ENCODE results near the gene ABCA8.

The ABCA8 gene

GRCh38 chr17:68943123-68943811 lies 11.9 kb downstream of the ABCA8 start:
- DNase-seq = no peak

DNA sequence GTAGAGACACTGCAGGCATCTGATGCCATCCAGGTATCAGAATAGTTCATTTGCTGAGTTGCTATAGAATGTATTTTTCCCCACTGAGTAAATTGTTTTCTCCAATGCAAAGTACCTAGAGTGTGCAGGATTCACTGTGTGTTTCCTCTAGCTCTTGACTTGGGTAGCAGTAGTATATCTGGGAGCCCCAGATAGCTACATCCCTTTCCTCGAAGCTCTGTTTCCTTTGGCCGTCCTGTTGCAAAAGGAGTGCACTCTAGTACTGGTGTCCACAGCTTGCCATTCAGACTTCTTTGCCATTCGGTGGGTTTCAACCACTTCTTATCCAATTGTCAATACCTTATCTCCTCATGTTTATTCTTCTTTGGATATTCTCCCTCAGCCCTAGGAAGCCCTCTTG lies 12.8 kb downstream of the ABCA8 start:
- no peak for DNase-seq

GRCh38 chr17:68941761-68942160 lies 13.4 kb downstream of the ABCA8 start:
- DNase-seq = no peak

DNA sequence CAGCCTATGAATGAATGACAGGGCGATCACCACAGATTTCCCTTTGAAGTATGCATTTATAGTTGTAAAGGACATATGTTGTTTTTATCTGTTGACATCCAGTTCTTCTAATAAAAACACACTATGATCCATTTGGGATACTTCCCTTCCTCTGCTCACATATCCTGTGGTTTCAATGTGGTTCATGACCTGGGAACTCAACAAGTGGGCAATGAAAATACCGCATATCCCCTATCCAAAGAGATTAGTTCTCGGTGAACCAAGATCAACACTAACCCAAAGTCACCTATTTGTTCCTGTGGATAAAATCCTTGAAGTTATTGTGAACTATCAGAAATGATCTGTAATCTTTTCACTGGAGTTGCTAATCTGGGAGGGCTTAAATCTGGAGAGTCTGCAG lies 16.0 kb downstream of the ABCA8 start:
- no peak for DNase-seq

- no peak for DNase-seq
Observed at GRCh38 chr17:68937890-68938514, 17.2 kb downstream of the ABCA8 start.

DNA sequence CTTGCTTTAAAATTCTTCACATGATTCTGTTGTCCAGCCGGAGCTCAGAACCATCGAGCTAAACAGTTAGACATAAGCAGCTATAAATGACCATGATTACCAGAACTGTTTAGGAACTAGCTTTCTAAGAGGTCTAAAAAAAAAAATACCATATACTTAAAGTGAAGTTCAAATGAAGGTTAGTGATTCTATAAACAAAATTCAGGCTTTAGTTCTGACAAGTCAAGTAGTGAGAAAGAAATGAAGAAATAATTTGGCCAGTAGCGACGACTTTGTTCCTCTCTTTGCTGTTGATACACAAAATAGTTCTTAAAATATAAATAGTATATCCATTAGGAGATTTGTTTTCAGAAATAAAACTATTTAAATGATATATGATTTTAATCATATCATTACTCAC lies 27.7 kb downstream of the ABCA8 start:
- no peak for DNase-seq

- no peak for DNase-seq
Observed at GRCh38 chr17:68924793-68925720, 30.1 kb downstream of the ABCA8 start.

GRCh38 chr17:68910789-68911431 lies 44.3 kb downstream of the ABCA8 start:
- DNase-seq = no peak

DNA sequence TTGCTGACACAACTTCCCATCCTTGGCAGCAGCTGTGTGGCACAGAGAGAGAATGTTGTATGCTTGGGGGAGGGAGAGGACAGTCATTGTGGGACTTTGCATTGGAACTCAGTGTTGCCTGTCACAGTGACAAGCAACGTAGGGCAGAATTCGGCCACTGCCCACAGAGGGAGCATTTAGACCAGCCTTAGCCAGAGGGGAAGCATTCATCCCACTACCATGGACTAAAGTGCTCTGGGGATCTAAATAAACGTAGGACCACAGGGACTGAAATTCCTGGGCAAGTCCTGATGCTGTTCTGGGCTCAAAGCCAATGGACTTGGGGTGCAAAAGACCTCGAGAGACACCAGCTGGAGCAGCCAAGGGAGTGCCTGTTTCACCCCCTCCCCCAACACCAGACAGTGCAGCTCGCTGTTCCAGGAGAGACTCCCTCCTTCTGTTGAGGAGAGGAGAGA lies 44.9 kb downstream of the ABCA8 start:
- no peak for DNase-seq

DNA sequence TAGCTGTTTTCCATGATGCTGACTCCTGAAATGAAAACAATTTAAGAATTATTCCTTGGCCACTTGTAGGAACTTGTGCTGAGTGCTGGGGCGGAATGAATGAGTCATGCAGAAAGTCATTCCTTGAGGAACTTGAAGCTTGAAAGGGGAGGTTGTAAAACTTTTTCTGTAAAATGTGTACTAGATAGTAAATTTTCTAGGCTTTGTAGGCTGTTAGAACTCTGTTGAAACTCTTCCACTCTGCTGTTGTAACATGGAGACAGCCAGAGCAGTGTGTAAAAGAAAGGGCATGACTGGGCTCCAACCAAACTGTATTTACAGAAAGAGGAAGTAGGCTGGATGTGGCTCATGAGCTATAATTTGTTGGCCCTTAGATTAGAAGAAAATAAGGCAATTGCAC lies 46.1 kb downstream of the ABCA8 start:
- DNase-seq = peak; percentile 37

GRCh38 chr17:68908045-68908444 lies 47.1 kb downstream of the ABCA8 start:
- no peak for DNase-seq

DNA sequence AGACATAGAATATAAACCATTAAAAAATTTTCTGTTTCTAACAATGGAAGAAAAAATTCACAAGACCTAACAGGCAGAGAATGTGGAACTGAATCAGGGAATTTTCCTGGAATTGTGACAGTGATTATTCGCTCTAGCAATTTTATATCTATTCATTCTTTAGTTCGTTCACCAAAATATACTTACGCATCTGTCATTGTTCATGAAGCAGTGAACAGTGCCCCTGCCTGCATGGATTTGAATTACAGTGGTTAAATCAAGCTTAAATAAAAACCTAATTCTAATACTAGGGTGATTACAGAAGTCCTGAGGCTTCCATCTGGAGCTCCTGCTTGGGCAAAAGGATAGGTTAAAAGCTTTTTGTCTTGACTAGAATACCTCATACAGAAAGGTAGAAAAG lies 48.6 kb downstream of the ABCA8 start:
- no peak for DNase-seq

DNA sequence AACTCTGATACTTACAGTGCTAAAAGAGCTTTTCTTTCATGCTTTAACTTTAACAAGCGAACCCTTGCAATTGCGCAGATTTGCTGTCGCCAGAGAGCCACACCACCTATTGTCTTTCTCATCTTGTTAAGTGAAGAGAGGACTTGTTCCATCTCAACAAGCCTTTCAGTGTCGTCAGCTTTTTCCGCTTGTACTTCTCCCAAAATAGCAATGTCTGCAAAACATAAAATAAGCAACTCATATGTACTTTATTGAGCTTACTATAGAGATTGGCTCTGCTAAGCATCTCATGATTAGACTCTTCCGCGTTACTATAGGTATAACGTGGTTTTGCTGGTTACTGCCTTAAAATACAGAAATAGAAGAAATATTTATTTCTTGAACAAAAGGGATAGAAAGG lies 51.9 kb downstream of the ABCA8 start:
- DNase-seq = no peak

- no peak for DNase-seq
Observed at GRCh38 chr17:68897557-68897956, 57.6 kb downstream of the ABCA8 start.

GRCh38 chr17:68892658-68893057 lies 62.5 kb downstream of the ABCA8 start:
- DNase-seq = no peak

- DNase-seq = no peak
Observed at GRCh38 chr17:68892193-68892592, 63.0 kb downstream of the ABCA8 start.

- DNase-seq = no peak
Observed at GRCh38 chr17:68886401-68886800, 68.8 kb downstream of the ABCA8 start.

DNA sequence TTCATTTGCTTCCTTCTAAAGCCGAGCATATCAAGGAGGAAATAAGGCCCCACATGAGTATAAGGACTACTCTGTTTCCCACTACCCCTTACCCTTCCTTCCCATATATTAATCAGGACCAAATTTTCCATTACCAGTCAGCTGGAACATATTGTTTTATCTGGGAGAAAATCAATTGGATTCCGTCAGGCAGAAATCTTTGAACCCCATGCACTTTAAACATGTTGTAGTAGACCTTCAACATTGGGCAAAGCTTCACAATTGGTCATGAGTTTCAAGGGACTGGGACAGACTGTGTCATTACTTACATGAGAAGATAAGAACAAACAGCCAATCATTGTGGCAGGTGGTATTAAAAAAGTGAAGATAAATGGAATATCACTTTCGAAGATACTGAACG lies 70.3 kb downstream of the ABCA8 start:
- no peak for DNase-seq

DNA sequence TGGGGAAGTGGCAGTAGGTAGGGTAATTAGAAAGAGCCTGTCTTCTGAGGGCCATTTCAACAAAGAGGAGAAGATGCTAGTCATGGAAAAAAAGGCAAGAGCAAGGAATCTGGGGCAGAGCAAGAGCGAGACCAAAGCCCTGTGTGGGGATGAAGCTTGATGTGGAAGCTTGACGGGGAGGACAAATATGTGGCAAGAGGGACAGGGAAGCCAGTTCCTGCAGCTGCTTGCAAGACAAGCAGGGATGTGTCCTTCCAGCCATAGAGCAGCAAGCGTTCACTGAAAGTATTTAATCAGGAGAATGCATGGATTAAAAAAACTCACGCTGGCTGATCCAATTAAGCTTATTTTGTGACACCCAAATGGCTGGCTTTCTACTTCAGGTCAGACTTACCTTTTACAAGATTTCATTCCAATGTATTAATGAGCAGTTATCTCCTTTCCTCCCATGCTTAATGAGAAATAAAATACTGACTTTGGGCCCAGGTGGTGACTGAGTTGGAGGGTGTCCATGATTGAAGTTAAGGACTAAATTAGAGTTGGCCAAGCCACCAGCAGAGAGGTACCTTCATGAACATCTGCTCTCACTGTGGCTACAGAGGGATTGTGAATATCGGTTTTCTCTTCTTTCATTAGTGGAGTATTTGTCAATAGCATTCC lies 76.8 kb downstream of the ABCA8 start:
- DNase-seq = no peak

- no peak for DNase-seq
Observed at GRCh38 chr17:68871447-68871846, 83.7 kb downstream of the ABCA8 start.

GRCh38 chr17:68870976-68871375 lies 84.2 kb downstream of the ABCA8 start:
- DNase-seq = no peak

DNA sequence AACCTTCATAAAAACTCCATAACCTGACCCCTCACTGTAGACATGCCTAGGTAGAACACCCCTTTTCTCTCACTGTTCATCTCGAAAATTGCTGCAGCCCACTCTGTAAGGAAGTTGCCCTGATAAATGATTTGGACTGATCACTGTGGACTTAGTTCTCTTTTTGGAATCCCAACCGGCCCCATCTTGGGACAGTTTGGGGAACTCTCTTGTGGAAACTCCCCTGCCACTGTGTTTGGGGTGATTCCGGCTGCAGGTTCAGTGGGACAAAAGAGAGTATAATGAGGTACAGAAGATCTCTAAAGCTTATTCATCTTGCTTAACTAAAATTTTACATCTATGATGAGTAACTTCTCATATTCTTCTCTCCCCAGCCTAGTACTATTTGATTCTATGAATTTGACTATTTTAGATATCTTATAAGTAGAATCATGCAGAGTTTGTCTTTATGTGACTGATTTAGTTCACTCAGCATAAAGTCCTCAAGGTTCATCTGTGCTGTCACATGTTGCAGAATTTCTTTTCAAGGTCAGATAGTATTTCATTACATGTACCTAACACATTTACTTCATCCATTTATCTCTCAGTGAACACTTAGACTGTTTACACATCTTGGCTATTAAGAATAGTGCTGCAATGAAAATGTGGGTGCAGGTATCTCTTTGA lies 84.9 kb downstream of the ABCA8 start:
- DNase-seq = no peak
